ENCODE measurements around the gene MMP28.

The MMP28 gene

GRCh38 chr17:35726127-35726952, 69.1 kb downstream of the MMP28 start:
- DNase-seq (ENCODE audit: low read depth in 2 of 2): no peak

- no peak for DNase-seq (ENCODE audit: low read depth in 2 of 2)
Measured at GRCh38 chr17:35725802-35726126, 69.7 kb downstream of the MMP28 start.

DNA sequence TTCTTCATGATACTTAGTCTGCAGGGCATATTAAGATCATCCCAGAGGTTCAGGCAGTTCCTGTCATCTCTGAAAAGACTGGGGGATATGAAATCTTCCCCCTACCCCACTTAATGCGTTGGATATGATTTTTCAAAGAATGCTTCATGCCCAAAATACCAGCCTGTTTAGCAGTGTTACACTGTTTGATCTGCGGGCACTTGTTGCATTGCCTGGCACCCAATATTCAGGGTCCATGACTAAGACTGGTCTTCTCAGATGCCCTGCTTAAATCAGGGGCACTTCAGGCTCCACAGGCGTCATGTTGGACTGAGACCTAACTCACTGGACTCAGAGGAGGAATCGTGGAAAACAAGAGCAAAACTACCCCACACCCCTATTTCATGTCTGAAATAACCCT, 70.4 kb downstream of the MMP28 start:
- no peak for DNase-seq (ENCODE audit: low read depth in 2 of 2)

GRCh38 chr17:35723735-35724134, 71.7 kb downstream of the MMP28 start:
- no peak for DNase-seq (ENCODE audit: low read depth in 2 of 2)

DNA sequence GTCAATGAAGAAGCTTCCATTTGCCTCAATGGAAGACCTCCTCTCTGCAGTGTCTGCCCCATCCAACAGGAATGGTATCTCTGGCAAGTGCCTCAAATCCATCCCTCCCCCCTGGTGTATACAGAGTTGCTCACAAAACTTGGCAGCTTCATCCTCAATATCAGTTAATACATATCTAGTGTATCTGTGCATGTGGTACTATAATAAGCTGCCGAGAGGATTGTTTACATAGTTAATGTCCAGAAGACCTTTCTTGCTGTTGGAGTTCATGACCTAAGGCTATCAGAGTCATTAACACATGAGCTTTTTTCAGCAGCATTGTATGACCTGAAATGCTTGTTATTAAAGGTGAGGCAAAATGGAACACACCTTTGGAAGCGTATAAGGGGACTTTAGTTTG, 78.0 kb downstream of the MMP28 start:
- DNase-seq (ENCODE audit: low read depth in 2 of 2): no peak

GRCh38 chr17:35716897-35717465, 78.5 kb downstream of the MMP28 start:
- no peak for DNase-seq (ENCODE audit: low read depth in 2 of 2)

GRCh38 chr17:35716173-35716572, 79.3 kb downstream of the MMP28 start:
- DNase-seq (ENCODE audit: low read depth in 2 of 2): no peak

All from stimulated activated CD8-positive, alpha-beta memory T cell treated with anti-CD3 and anti-CD28 coated beads, Interleukin-2, amount 100 ng/mL, for 1 hour (primary cell).